ENCODE data around the gene LYRM4. TPM values are rescaled to one million over a fixed set of nuclear protein-coding genes. Genes with fewer than 3 reads are reported as not detected.

Gene LYRM4
- total and polyA plus RNA-seq, 2 donors (not counting 1 experiment from before 2014, with no cell fraction given) = 22.1 to 29.5 TPM

GRCh38 chr6:5149159-5149704, 111.5 kb downstream of the LYRM4 start:
- H3K27me3 ChIP-seq (replicated peaks in 1 of 4; ENCODE audit: control extremely low read depth in 1 of 4, control insufficient read depth in 3 of 4, insufficient read depth in 4 of 4, low read length in 3 of 4) = no peaks in the 10 kb centered on the region
- H4K20me1 ChIP-seq (ENCODE audit: control insufficient read depth, insufficient read depth, low read length, poor library complexity, severe bottlenecking) = no peaks in the 10 kb centered on the region
- TF ChIP-seq CTCF (IDR thresholded peaks at IDR 0.05) = no peak
- TF ChIP-seq EZH2 (IDR thresholded peaks at IDR 0.05; ENCODE audit: borderline replicate concordance, insufficient read depth, low read depth, low read length, poor library complexity, severe bottlenecking) = no peak
- no peaks in the 10 kb centered on the region for H3K9me3 ChIP-seq (ENCODE audit: control extremely low read depth in 1 of 3, control insufficient read depth in 2 of 3, insufficient read depth in 1 of 3, low read length in 2 of 3)
- ChIA-PET POLR2A (no interaction called here), CTCF (interaction anchor here (0.7 to 3.6 kb wide), 3 partner anchors 25 to 243 kb away, joined by 3 to 21 read pairs (median 6); no protein-coding TSS in a partner anchor)
- no peaks in the 10 kb centered on the region for H3K9me3 Mint-ChIP-seq (ENCODE audit: insufficient read depth)
- H3K79me2 ChIP-seq (ENCODE audit: control insufficient read depth, insufficient read depth, low read length) = no peaks in the 10 kb centered on the region
- WGBS (ENCODE audit: insufficient coverage) = 93% methylated on average over 4 of the region's 6 CpGs
- H3K4me2 ChIP-seq (replicated peaks; ENCODE audit: low read depth, low read length, poor library complexity, severe bottlenecking) = no peak overlapping the region
- no peak overlapping the region for H3K27ac ChIP-seq (ENCODE audit: low read length in 2 of 2)
- no peaks in the 10 kb centered on the region for H3K27me3 Mint-ChIP-seq
- no peak overlapping the region for H3K27ac Mint-ChIP-seq
- no peaks in the 10 kb centered on the region for H3K36me3 ChIP-seq (replicated peaks in 1 of 2; ENCODE audit: control extremely low read depth in 1 of 2, control insufficient read depth in 1 of 2, extremely low read depth in 1 of 2, insufficient read depth in 2 of 2, low read length in 1 of 2)
- intact Hi-C loops (cut with micrococcal nuclease) = no loop called here
- H3K4me3 Mint-ChIP-seq = no peak overlapping the region
- ATAC-seq (ENCODE audit: low read depth) = no peak
- no peak overlapping the region for H3K9ac ChIP-seq (ENCODE audit: low read length)
- no peak overlapping the region for H2AFZ ChIP-seq (ENCODE audit: insufficient read depth, low read depth, low read length, poor library complexity, severe bottlenecking)
- no peaks in the 10 kb centered on the region for H3K4me1 ChIP-seq (ENCODE audit: control insufficient read depth in 2 of 2, insufficient read depth in 2 of 2, low read length in 2 of 2)
- no peak for DNase-seq
- no peaks in the 10 kb centered on the region for H3K4me1 Mint-ChIP-seq
- H3K4me3 ChIP-seq (ENCODE audit: control extremely low read depth in 1 of 5, extremely low read depth in 1 of 5, insufficient read depth in 1 of 5, low read depth in 2 of 5, low read length in 4 of 5) = no peak overlapping the region

- no peak overlapping the region for H3K9ac ChIP-seq (ENCODE audit: low read length)
- Mint-ChIP-seq H3K4me1 (peaks cover 3% of the 10 kb centered on the region), H3K4me3 (no peak overlapping the region), H3K27ac (no peak overlapping the region), H3K27me3 (no peaks in the 10 kb centered on the region), H3K9me3 (ENCODE audit: insufficient read depth) (no peaks in the 10 kb centered on the region)
- no peaks in the 10 kb centered on the region for H3K79me2 ChIP-seq (ENCODE audit: control insufficient read depth, insufficient read depth, low read length)
- H3K36me3 ChIP-seq (replicated peaks in 1 of 2; ENCODE audit: control extremely low read depth in 1 of 2, control insufficient read depth in 1 of 2, extremely low read depth in 1 of 2, insufficient read depth in 2 of 2, low read length in 1 of 2) = no peaks in the 10 kb centered on the region
- WGBS (ENCODE audit: insufficient coverage) = 80% methylated on average over 1 of the region's 4 CpGs
- H4K20me1 ChIP-seq (ENCODE audit: control insufficient read depth, insufficient read depth, low read length, poor library complexity, severe bottlenecking) = no peaks in the 10 kb centered on the region
- intact Hi-C loops (cut with micrococcal nuclease) = no loop called here
- no peak for ATAC-seq (ENCODE audit: low read depth)
- H3K9me3 ChIP-seq (ENCODE audit: control extremely low read depth in 1 of 3, control insufficient read depth in 2 of 3, insufficient read depth in 1 of 3, low read length in 2 of 3) = no peaks in the 10 kb centered on the region
- POLR2A ChIA-PET = no interaction called here
- H3K27me3 ChIP-seq (replicated peaks in 1 of 4; ENCODE audit: control extremely low read depth in 1 of 4, control insufficient read depth in 3 of 4, insufficient read depth in 4 of 4, low read length in 3 of 4) = no peaks in the 10 kb centered on the region
- CTCF ChIA-PET = interaction anchor here (1.0 to 1.6 kb wide), 7 partner anchors 10 to 257 kb away, joined by 3 to 17 read pairs (median 3); no protein-coding TSS in a partner anchor
- peaks cover 0 to 2% of the 10 kb centered on the region in 2 donors for H3K4me1 ChIP-seq (ENCODE audit: control insufficient read depth in 2 of 2, insufficient read depth in 2 of 2, low read length in 2 of 2)
- no peak overlapping the region for H3K4me3 ChIP-seq (ENCODE audit: control extremely low read depth in 1 of 5, extremely low read depth in 1 of 5, insufficient read depth in 1 of 5, low read depth in 2 of 5, low read length in 4 of 5)
- TF ChIP-seq CTCF (IDR thresholded peaks at IDR 0.05) = no peak
- TF ChIP-seq EZH2 (IDR thresholded peaks at IDR 0.05; ENCODE audit: borderline replicate concordance, insufficient read depth, low read depth, low read length, poor library complexity, severe bottlenecking) = no peak
- H3K4me2 ChIP-seq (replicated peaks; ENCODE audit: low read depth, low read length, poor library complexity, severe bottlenecking) = no peak overlapping the region
- no peak overlapping the region for H2AFZ ChIP-seq (ENCODE audit: insufficient read depth, low read depth, low read length, poor library complexity, severe bottlenecking)
- H3K27ac ChIP-seq (ENCODE audit: low read length in 2 of 2) = no peak overlapping the region
- DNase-seq = no peak
These were observed 114.4 kb downstream of the LYRM4 start for GRCh38 chr6:5146398-5146797.
